ENCODE data around the gene STAC3. TPM values are rescaled to one million over a fixed set of nuclear protein-coding genes. Genes with fewer than 3 reads are reported as not detected.

Gene STAC3
- total and polyA plus RNA-seq, 12 donors, result 0.30 to 10.5 (median 2.5) TPM

GRCh38 chr12:57208631-57209282 lies 42.2 kb downstream of the STAC3 start:
- no peak overlapping the region for H3K27ac ChIP-seq
- no peaks in the 10 kb centered on the region for H3K9me3 ChIP-seq (replicated peaks in 1 of 3)
- H3K36me3 ChIP-seq (replicated peaks in 1 of 2), result peaks cover 0 to 82% of the 10 kb centered on the region in 2 donors
- intact Hi-C loops (cut with DNase I), result loop anchor here in 1 of 2 donors (5.0 kb wide), 1 partner anchor 34 kb away; no protein-coding TSS in a partner anchor
- no peaks in the 10 kb centered on the region for H3K4me1 ChIP-seq (replicated peaks in 1 of 2)
- TF ChIP-seq CTCF (IDR thresholded peaks at IDR 0.05) (no peak), POLR2A (IDR thresholded peaks at IDR 0.05) (no peak)
- H3K27me3 ChIP-seq, result no peaks in the 10 kb centered on the region
- DNase-seq, result no peak
- H3K4me3 ChIP-seq, result no peak overlapping the region
- 84 to 91% (median 90%) methylated on average over 12 to 22 of the region's 22 CpGs for WGBS, 4 donors

DNA sequence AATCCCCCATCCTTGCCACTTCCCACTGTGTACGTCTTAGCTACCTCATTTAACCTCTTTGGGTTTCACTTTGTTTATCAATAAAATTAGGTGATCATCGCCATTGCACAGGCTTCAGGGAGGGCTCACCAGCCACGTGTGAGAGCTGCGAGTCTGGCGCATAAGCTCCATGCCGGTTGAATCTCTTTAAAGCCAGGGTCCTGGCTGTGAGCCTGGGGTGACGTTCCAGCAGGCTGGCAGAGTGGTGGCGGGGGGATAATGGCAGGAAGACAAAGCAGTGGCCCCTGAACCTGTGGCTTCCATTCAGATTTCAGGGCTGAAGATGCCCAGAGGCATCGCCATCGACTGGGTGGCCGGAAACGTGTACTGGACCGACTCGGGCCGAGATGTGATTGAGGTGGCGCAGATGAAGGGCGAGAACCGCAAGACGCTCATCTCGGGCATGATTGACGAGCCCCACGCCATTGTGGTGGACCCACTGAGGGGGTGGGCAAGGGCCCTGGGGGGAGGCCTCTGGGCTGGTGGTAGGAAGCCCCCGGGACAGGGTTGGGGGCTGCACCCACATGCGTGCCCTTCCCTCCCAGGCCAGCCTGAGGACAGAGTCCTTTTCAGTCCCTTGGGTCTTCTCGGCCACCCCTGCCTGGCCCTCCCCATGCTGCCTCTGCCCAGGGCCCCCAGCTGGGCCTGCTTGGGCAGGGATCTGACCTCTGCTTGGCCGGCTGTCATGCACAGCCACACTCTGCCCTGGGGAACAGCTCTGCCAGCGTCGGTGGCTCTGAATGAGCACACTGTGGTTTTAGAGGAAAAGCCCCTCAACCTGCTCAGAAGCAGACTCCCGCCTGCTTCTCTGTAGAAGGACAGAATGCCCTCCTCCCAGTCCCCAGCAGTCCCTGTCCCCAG lies 43.0 kb downstream of the STAC3 start:
- Histone ChIP-seq H3K4me3 (no peak overlapping the region), H3K27me3 (no peaks in the 10 kb centered on the region), H3K9me3 (replicated peaks in 1 of 3) (no peaks in the 10 kb centered on the region), H3K36me3 (replicated peaks in 1 of 2) (peaks cover 0 to 90% of the 10 kb centered on the region in 2 donors), H3K27ac (no peak overlapping the region), H3K4me1 (replicated peaks in 1 of 2) (no peaks in the 10 kb centered on the region)
- WGBS, 4 donors, result 86 to 91% (median 88%) methylated on average over 23 to 29 of the region's 29 CpGs
- DNase-seq, result no peak
- intact Hi-C loops (cut with DNase I), result loop anchor here in 1 of 2 donors (5.0 kb wide), 1 partner anchor 34 kb away; no protein-coding TSS in a partner anchor
- TF ChIP-seq POLR2A (IDR thresholded peaks at IDR 0.05), result no peak
- no peak for TF ChIP-seq CTCF (IDR thresholded peaks at IDR 0.05)

- no peak for DNase-seq
- peaks cover 0 to 94% of the 10 kb centered on the region in 2 donors for H3K36me3 ChIP-seq (replicated peaks in 1 of 2)
- no peaks in the 10 kb centered on the region for H3K27me3 ChIP-seq
- no peak overlapping the region for H3K4me3 ChIP-seq
- WGBS, 4 donors, result 85 to 98% (median 92%) methylated on average over 6 to 7 of the region's 7 CpGs
- H3K9me3 ChIP-seq (replicated peaks in 1 of 3), result no peaks in the 10 kb centered on the region
- TF ChIP-seq CTCF (IDR thresholded peaks at IDR 0.05) (no peak), POLR2A (IDR thresholded peaks at IDR 0.05) (no peak)
- intact Hi-C loops (cut with DNase I), result loop anchor here in 1 of 2 donors (5.0 kb wide), 1 partner anchor 36 kb away; no protein-coding TSS in a partner anchor
- no peak overlapping the region for H3K27ac ChIP-seq
- no peaks in the 10 kb centered on the region for H3K4me1 ChIP-seq (replicated peaks in 1 of 2)
Measured at GRCh38 chr12:57205931-57206330, 45.1 kb downstream of the STAC3 start.

DNA sequence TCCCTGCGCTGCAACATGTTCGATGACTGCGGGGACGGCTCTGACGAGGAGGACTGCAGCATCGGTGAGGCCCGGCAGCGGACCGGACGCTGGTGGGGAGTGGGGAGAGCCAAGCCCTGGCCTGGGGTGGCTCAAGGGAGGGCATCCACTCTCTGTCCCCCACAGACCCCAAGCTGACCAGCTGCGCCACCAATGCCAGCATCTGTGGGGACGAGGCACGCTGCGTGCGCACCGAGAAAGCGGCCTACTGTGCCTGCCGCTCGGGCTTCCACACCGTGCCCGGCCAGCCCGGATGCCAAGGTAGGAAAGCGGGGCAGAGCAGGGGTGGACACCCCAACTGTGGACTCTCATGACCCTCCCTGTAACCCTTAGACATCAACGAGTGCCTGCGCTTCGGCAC lies 45.8 kb downstream of the STAC3 start:
- H3K27me3 ChIP-seq, result no peaks in the 10 kb centered on the region
- 85 to 97% (median 96%) methylated on average over 5 to 26 of the region's 26 CpGs for WGBS, 4 donors
- H3K36me3 ChIP-seq (replicated peaks in 1 of 2), result peaks cover 0 to 95% of the 10 kb centered on the region in 2 donors
- intact Hi-C loops (cut with DNase I), result loop anchor here in 1 of 2 donors (5.0 kb wide), 1 partner anchor 37 kb away; no protein-coding TSS in a partner anchor
- no peak overlapping the region for H3K27ac ChIP-seq
- H3K9me3 ChIP-seq (replicated peaks in 1 of 3), result no peaks in the 10 kb centered on the region
- no peak overlapping the region for H3K4me3 ChIP-seq
- no peak for DNase-seq
- H3K4me1 ChIP-seq (replicated peaks in 1 of 2), result no peaks in the 10 kb centered on the region
- TF ChIP-seq CTCF (IDR thresholded peaks at IDR 0.05) (no peak), POLR2A (IDR thresholded peaks at IDR 0.05) (no peak)

Measured in adrenal gland (tissue), 12 donors.